Endothelial cell of umbilical vein (primary cell): ENCODE data around the gene KIF26B.

Experiments used
- EZH2 ChIP-seq: IDR thresholded peaks from 2 replicates; pipeline ENCODE4 v1.6.1; 2012; ENCODE audit warnings: borderline replicate concordance, low read depth, mild to moderate bottlenecking, moderate library complexity, low read length, inconsistent platforms; ENCODE audit not compliant: severe bottlenecking
- GATA2 ChIP-seq: IDR thresholded peaks from 2 replicates; pipeline ENCODE4 v1.7.0; 2011; ENCODE audit warnings: low read depth, mild to moderate bottlenecking, moderate library complexity, mixed read lengths, low read length; ENCODE audit not compliant: insufficient read length, insufficient read depth
- MAX ChIP-seq: IDR thresholded peaks from 2 replicates; pipeline ENCODE4 v1.6.1; 2011; ENCODE audit not compliant: insufficient read depth, insufficient read length
- POLR2AphosphoS5 ChIP-seq: IDR thresholded peaks from 2 replicates; pipeline ENCODE4 v1.6.1; 2012; ENCODE audit warnings: low read depth, mild to moderate bottlenecking, control low read depth, low read length, moderate library complexity; ENCODE audit not compliant: insufficient read depth
- TF ChIP-seq, protein P1 (sequence below), 2 donors: IDR thresholded peaks; 1 replicate in 1 of 2; 2 replicates in 1 of 2; pipeline ENCODE4 v1.5.1; 2011; ENCODE audit warnings: low read length in 2 of 2, mild to moderate bottlenecking in 2 of 2, moderate library complexity in 2 of 2, control low read depth in 1 of 2, inconsistent platforms in 1 of 2, low read depth in 1 of 2; ENCODE audit not compliant: insufficient read depth in 1 of 2; ENCODE audit errors: extremely low read depth in 1 of 2

- TF ChIP-seq EZH2 (no peak), POLR2AphosphoS5 (no peak), MAX (no peak), GATA2 (no peak)
- TF ChIP-seq, protein P1, sequence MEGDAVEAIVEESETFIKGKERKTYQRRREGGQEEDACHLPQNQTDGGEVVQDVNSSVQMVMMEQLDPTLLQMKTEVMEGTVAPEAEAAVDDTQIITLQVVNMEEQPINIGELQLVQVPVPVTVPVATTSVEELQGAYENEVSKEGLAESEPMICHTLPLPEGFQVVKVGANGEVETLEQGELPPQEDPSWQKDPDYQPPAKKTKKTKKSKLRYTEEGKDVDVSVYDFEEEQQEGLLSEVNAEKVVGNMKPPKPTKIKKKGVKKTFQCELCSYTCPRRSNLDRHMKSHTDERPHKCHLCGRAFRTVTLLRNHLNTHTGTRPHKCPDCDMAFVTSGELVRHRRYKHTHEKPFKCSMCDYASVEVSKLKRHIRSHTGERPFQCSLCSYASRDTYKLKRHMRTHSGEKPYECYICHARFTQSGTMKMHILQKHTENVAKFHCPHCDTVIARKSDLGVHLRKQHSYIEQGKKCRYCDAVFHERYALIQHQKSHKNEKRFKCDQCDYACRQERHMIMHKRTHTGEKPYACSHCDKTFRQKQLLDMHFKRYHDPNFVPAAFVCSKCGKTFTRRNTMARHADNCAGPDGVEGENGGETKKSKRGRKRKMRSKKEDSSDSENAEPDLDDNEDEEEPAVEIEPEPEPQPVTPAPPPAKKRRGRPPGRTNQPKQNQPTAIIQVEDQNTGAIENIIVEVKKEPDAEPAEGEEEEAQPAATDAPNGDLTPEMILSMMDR (IDR thresholded peaks at IDR 0.05; ENCODE audit: extremely low read depth in 1 of 2, insufficient read depth in 1 of 2, low read depth in 1 of 2, low read length in 2 of 2) = no peak
Observed at GRCh38 chr1:245232931-245233330, 78.1 kb downstream of the KIF26B start.
